ENCODE data around the gene UNC5B.

- TF ChIP-seq CTCF (IDR thresholded peaks at IDR 0.05): no peak
- TF ChIP-seq POLR2A (IDR thresholded peaks at IDR 0.05): no peak
Measured at GRCh38 chr10:71319800-71320392, 107.5 kb downstream of the UNC5B start.

All from thyroid gland (tissue), 4 donors.